HG02623 (cell line): Measurements from ENCODE around the gene ONECUT2.

Experiments
- ATAC-seq: cut with Tn5 transposase; IDR thresholded peaks from one replicate; pipeline ENCODE4 v1.9.1; 2021; ENCODE audit warnings: moderate library complexity; ENCODE audit not compliant: unreplicated experiment

The ONECUT2 gene

DNA sequence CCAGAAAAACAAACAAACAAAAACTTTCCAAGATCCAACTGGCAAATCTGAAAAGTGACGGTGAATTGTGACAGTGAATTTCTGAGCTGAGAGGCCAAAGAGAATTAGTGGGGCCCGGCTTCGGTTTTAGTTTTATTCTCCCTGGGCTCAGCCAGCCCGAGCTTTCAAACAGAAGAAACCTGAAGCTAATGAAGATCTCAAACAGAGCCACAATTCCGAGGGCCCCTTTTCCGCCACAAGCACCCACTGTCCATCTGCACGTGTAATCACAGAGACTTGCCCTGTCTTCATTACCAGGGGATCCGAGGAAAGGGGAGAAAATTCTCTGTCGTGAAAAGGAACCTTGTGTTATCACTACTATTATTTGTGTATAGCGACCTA, 4.2 kb upstream of the ONECUT2 start:
- ATAC-seq: no peak

DNA sequence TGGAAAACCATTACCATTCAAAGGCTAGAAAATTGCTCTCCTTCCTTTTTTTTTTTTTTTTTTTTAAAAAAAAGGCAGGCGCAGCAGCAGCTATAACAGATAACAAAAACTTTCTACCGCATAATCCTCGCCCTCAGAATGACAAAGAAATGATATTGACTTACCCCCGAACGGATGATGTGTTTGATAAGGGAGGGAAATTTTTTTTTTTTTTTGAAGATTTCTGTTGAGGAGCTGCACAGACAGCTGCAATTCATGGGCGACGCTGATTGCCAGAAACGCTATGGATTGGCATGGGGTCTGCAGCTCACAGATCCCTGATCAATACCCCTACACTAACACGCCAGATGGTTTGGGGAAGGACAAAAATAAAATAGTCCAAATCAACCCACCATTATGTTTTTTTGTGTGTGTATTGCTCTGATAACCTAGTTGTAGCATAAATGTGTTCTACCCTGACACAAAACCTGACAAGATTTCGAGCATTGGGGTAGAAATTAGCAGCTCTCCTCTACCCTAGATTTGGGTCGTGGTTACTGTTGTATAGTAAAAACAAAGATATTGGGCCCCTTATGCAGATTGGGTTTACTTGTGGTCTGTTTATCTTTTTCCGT, 3.6 kb upstream of the ONECUT2 start:
- ATAC-seq: no peak

DNA sequence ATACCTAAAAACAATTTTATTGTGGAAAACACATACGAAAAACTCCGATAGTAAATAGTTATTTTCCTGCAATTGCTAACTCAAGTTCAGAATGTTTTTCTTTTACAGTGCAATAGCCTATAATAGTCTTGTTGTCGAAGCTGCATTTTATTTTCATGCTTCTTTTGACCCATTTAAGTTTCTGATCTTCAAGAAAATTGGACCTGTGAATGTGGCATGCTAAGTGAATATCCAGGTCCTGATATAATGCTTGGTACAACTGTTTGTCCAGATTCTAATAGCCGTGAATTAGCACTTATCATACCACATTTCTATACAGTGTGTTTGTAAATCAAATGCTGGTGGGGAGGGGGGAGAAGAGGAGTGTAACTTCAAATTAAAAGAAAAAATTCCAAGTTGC, 3.0 kb upstream of the ONECUT2 start:
- ATAC-seq: no peak

DNA sequence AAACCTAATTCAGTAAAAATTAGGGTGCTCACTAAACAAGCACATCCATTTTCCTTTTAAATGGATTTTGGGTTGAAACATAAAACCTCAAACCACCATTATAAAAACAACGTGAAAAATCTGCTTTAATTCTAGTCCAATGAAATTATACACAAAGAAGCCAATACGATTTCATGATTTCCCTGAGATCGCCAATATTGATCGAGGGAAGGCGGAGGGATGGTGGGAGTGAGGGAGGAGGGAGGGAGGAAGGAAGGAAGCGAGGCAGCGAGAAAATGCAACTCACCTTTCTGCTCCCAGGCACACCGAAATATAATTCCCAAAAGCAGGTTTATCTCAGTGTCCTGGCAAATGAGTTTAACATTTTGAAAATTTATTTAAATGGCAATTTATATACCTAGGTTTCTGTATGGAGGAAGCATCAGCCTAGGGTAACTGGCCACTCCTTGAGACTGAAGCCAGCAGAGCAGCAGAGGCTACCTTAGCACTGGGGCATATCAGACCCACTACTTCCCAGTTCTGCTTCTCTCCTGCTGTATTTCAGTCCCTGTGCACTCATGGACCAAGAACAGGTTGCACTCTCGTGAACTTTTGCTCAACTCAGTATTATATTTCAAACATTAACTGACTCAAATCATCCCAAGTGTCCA, 2.3 kb upstream of the ONECUT2 start:
- no peak for ATAC-seq

DNA sequence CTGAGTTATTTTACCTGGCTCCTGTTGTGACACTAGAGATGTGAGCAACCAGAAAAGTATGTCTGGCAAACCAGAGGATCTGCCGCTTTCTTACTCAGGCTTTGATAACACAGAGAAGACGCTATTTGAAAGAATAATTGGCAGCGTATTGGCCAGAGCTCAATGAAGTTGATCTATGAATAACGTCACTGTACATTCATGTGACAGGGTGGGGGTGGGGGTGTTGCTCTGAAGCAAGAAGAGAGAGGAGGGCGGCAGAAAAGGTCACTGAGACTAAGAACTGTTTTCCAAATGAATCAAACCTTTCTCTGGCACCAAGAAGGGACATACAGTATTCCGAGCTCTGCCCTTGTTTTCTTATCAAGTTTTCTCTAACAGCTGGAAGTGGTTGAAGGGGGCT, 1.7 kb upstream of the ONECUT2 start:
- ATAC-seq: no peak

DNA sequence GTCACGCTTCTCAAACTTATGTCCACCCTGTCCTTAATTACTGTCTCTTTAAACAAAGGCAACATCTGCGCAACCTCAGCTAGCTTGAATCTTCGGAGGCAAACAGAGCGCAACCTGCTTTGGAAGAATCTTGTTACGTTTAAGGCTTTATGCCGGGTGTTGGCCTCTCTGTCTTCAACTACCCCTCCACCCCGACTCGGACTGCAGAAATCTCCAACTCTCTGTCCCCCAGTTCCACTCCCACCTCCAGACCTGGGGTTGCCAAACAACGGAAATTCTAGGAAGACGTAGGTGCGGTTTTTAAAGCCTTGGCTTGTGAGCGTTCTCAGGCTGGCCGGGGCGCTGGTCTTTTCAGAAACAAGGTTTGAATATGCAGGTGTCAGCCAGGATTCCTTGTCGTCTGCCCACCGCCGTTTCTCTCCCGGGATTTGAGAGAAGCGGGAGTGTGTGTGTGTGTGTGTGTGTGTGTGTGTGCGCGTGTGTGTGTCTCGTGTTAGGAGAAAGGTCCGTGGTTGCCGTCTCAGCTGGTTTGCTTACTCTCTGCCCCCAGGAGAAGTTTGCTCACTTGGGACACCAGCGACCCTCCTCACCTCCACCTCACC, 1.1 kb upstream of the ONECUT2 start:
- ATAC-seq: no peak

DNA sequence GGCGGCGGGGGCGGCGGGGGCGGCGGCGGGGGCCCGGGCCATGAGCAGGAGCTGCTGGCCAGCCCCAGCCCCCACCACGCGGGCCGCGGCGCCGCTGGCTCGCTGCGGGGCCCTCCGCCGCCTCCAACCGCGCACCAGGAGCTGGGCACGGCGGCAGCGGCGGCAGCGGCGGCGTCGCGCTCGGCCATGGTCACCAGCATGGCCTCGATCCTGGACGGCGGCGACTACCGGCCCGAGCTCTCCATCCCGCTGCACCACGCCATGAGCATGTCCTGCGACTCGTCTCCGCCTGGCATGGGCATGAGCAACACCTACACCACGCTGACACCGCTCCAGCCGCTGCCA, 644 bp downstream of the ONECUT2 start:
- ATAC-seq: no peak

DNA sequence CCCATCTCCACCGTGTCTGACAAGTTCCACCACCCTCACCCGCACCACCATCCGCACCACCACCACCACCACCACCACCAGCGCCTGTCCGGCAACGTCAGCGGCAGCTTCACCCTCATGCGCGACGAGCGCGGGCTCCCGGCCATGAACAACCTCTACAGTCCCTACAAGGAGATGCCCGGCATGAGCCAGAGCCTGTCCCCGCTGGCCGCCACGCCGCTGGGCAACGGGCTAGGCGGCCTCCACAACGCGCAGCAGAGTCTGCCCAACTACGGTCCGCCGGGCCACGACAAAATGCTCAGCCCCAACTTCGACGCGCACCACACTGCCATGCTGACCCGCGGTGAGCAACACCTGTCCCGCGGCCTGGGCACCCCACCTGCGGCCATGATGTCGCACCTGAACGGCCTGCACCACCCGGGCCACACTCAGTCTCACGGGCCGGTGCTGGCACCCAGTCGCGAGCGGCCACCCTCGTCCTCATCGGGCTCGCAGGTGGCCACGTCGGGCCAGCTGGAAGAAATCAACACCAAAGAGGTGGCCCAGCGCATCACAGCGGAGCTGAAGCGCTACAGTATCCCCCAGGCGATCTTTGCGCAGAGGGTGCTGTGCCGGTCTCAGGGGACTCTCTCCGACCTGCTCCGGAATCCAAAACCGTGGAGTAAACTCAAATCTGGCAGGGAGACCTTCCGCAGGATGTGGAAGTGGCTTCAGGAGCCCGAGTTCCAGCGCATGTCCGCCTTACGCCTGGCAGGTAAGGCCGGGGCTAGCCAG, 1.2 kb downstream of the ONECUT2 start:
- no peak for ATAC-seq

DNA sequence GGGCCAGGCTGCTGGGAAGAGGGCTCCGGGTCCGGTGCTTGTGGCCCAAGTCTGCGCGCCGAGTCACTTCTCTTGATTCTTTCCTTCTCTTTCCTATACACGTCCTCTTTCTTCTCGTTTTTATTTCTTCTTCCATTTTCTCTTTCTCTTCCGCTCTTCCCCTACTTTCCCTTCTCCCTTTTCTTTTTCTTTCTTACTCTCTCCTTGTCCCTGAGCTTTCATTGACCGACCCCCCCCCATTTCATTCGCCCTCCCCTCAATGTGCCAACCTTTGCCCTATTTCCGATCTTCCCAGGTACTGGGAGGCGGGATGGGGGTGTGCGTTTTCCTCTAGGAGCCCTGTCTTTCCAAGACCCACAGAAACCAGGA, 1.8 kb downstream of the ONECUT2 start:
- ATAC-seq: no peak

DNA sequence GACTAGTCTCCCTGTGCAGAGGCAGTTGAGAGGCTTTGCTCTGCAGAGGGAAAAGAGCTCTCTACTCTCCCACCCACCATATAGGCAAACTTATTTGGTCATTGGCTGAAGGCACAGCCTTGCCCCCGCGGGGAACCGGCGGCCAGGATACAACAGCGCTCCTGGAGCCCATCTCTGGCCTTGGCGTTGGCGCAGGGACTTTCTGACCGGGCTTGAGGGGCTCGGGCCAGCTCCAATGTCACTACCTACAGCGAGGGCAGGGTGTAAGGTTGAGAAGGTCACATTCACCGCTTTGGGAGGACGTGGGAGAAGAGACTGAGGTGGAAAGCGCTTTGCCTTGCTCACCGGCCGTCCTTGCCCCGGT, 2.2 kb downstream of the ONECUT2 start:
- no peak for ATAC-seq

DNA sequence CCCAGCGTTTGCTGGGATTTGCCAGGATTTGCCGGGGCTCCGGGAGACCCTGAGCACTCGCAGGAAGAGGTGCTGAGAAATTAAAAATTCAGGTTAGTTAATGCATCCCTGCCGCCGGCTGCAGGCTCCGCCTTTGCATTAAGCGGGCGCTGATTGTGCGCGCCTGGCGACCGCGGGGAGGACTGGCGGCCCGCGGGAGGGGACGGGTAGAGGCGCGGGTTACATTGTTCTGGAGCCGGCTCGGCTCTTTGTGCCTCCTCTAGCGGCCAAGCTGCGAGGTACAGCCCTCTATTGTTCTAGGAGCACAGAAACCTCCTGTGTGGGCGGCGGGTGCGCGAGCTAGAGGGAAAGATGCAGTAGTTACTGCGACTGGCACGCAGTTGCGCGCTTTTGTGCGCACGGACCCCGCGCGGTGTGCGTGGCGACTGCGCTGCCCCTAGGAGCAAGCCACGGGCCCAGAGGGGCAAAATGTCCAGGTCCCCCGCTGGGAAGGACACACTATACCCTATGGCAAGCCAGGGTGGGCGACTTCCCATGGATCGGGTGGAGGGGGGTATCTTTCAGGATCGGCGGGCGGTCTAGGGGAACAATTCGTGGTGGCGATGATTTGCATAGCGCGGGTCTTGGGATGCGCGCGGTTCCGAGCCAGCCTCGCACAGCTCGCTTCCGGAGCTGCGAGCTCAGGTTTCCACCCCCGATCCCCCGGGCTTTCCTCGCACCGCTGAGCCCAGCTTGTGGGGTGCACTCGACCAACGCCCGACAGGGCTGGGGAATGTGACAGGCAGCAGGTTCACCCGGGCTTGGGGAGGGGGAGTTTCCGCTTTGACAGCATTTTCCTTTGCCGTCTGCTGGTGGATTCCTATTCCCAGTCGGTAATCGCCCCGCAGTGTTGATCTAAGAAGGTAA, 2.8 kb downstream of the ONECUT2 start:
- no peak for ATAC-seq

DNA sequence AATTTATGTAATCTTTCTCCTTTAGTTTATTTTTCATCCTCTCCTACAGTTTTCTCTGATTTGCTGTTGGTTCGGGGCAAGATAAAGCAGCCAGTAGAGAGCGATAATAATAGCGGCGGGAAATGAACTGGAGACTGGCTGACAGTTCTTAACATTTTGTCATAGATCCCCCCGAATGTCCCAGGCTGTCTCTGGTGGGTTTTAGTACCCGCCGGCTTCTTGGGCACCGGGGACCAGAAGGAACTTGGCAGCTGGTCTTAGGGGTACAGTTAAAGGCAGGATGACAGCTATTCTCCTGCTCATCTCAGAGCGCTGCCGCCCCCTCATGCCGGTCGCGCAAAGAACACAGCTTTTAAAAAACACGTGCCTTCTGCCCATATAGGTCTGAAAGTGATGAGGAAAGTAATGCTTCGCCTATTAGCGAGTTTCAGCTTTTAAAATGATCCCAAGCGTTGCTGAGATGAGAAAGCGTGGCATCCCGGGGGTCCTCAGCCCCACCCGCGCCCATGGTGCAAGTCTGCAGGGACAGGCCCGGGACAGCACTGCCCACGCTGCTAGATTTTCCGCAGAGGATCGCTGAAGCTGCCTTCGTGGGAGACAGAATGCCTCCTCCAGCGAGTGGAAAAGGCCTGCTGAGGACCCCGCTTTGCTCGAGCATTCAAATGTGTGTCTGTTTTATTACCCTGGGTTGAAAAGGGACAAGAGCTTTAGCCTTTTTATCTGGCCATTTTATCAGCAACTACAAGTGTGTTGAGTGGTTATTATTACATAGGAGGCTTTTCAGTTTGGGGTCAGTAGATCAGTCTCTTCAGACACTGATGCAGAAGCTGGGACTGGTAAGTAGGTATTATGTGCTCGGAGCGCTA, 3.8 kb downstream of the ONECUT2 start:
- no peak for ATAC-seq

DNA sequence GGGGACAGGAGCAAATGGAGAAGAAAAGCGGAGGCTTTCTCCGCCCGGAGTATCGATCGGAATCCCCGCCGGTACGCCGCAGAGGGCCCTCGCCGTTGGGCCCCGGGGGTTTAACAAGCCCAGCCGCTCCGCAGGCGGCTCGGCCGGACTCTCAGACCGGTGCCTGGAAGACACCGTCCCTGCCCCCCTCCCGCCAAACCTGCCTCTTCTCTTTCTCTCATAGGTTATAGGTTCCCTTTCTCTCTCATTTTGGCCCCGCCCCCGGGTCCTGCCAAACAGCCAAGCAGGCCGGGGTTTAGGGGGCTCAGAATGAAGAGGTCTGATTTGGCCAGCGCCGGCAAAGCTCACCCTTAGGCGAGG, 4.4 kb downstream of the ONECUT2 start:
- ATAC-seq: no peak

DNA sequence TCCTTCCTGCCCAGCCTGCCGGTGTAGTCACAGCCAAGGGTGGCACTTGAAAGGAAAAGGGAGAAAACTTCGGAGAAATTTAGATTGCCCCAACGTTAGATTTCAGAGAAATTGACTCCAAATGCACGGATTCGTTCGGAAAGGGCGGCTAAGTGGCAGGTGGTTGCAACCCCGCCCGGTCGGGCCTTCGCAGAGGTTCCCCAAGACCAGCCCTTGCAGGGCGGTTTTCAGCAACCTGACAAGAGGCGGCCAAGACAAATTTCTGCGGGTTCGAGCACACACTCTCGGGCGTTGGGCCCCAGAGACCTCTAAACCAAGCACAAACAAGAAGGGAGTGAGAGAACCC, 4.8 kb downstream of the ONECUT2 start:
- no peak for ATAC-seq

DNA sequence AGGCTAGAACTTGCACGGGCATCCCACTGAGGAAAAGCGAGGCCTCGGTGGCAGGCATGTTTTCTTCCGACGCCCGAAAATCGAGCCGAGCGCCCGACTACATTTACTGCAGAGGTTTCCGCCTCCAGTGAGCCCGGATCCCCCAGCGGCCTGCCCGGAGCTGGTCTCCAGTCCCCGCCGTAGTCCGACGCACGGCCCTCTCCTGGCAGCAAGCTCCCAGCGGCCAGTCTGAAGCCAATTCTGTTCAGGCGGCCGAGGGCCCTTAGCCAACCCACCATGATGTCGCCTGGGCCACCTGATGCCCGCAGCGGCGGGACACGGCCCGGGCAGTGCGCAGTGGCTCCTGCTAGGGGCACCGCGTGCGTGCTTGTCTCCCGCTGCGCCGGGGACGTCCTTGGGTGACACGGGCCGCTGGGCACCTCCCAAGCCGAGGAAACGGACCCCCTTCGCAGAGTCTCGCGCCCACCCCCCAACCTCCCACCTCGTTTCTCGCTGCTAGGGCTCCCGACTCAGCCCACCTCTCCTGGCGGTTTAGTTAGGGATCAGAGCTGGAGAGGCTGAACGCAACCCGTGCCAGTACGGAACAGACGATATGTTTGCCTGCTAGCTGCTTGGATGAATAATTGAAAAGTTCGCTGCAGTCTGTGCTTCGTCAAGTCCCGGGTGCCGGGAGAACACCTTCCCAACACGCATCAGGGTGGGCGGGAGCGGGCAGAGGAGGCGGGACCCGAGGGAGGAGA, 5.3 kb downstream of the ONECUT2 start:
- ATAC-seq: no peak

DNA sequence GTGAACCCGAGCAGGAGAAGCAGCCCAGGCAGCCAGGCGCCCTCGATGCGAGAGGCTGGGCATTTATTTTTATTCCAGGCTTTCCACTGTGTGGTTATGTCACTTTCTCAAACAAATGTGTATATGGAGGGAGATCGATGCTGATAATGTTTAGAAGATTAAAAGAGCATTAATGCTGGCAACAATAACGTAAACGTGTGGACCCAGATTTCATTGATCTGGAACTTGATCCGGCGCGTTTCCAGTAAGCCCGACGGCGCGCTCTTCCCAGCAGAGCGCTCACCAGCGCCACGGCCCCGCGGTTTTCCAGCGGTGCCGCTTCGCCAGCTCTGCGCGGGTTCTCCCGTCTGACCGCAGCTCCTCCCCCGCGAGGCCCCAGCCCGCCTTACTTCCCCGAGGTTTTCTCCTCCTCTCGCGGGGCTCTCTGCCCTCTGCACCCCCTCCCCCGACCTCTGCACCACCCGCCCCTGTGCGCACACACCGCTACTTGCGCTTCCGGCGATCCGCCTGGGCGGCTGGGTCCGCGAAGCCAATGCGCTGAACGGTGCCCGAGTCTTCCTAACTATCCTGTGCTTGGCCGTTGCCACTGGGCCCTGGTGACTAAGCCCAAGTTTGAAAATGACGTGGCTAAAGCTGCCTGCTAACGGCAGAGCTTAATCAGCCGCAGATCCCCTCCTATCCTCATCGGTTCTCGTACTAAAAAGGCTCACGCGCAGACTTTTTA, 6.1 kb downstream of the ONECUT2 start:
- ATAC-seq: no peak

DNA sequence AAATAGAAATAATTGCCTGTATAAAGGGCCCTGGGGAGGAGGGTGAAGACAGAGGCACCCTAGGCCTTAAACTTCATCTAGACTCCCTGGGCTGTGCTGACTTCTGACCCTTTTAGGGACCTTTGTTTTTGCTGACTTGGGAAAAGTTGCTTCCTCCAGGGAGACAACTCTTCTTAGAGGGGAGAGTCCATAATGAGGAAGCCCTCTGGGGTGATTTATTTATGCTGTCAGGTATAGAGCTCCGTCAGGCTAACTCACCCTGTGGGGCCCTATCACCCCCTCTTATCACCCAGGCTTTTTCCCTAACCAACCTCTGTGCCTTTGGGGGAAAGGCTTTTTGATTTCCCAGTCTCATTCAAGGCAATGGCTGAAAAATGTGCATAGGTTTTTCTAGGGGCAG, 8.1 kb downstream of the ONECUT2 start:
- ATAC-seq: no peak

DNA sequence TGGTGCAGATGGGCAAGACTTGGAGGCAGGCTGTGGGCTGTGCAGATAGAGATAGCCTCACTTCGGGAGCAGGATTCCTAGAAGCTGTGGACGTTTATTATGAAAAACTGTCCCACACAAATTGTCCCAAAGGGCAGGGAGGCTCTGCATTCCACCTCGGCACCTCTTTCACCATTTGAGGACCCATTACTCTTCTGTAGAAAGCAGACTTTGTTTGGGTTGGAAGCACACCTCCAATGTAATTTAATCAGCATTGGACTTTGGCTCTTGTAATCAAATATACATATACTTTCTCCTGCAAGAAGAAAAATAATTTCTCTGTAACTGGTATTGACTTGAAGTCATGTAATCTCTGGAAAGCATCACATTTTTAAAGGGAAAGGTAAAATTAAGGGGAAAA, 8.5 kb downstream of the ONECUT2 start:
- no peak for ATAC-seq

DNA sequence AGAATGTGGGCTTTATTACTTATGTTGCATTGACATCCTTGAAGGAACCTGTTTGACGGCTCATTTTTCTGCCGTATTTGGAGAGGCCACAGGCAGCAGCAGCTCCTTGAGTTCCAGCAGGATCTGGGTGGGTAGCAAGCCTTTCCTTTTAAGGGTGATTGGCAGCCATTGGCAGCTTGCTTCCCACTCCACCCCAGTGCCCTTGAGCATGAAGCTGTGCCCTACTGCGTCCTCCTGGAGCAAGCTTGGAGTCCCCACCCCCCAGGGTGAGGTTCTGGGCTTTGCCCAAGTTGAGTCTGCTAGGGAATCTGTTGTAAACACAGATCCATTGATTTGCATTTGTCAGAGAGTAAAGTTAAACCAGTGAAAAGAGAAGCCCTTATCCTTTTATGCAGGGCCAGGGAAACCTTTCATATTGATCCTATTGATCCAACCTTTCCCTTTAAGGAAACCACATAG, 9.2 kb downstream of the ONECUT2 start:
- no peak for ATAC-seq
